Measurements from ENCODE around the gene SLC25A43. TPM values are rescaled to one million over a fixed set of nuclear protein-coding genes. Genes with fewer than 3 reads are reported as not detected.

SLC25A43 gene
- total and polyA plus RNA-seq, 2 of the 8 experiments (the other 6 are each of a cell fraction or from before 2014, with no cell fraction given) = 3.1 to 5.8 TPM

GRCh38 chrX:119407681-119408080 lies 8.5 kb downstream of the SLC25A43 start (continued):
- TF ChIP-seq USF2 (IDR thresholded peaks at IDR 0.05; ENCODE audit: low read length) (no peak), CHD1 (IDR thresholded peaks at IDR 0.05; ENCODE audit: low read depth, low read length) (no peak), RBBP5 (IDR thresholded peaks at IDR 0.05; ENCODE audit: borderline replicate concordance, low read depth, low read length) (no peak), CHD2 (IDR thresholded peaks at IDR 0.05; ENCODE audit: low read length) (no peak), CBX8 (IDR thresholded peaks at IDR 0.05; ENCODE audit: borderline replicate concordance, low read depth, low read length) (no peak), RAD21 (IDR thresholded peaks at IDR 0.05 in 1 of 2, conservative IDR thresholded peaks at IDR 0.05 in 1 of 2; ENCODE audit: low read depth in 2 of 2, low read length in 2 of 2) (no peak)
